ENCODE measurements around the gene TOX2.

Gene TOX2

DNA sequence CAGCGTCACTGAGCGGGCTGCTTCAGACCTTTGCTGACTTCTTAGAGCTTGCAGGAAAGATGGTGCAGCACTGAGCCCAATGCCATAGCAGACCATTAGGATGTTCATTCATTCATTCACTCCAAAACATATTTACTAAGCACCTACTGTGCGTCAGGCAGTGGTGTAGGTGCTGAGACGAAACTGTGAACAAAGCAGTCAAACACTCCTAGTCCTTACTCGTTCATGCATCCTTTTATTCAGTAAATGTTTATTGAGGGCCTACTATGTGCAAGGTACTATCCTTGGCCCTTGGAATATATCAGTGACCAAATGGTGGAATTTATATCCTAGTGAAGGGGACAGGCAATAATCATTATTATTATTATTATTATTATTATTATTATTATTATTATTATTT lies 76.6 kb downstream of the TOX2 start:
- peaks cover 12% of the 10 kb centered on the region for H3K4me1 Mint-ChIP-seq (ENCODE audit: low read depth)
- no peak overlapping the region for H3K4me3 Mint-ChIP-seq
- H3K27me3 Mint-ChIP-seq (ENCODE audit: low read depth), result peaks cover 15% of the 10 kb centered on the region
- peaks cover 3% of the 10 kb centered on the region for H3K9me3 Mint-ChIP-seq
- DNase-seq (ENCODE audit: low spot score), result no peak
- no peak overlapping the region for H3K27ac Mint-ChIP-seq
- H3K36me3 Mint-ChIP-seq (ENCODE audit: low read depth), result no peaks in the 10 kb centered on the region

DNA sequence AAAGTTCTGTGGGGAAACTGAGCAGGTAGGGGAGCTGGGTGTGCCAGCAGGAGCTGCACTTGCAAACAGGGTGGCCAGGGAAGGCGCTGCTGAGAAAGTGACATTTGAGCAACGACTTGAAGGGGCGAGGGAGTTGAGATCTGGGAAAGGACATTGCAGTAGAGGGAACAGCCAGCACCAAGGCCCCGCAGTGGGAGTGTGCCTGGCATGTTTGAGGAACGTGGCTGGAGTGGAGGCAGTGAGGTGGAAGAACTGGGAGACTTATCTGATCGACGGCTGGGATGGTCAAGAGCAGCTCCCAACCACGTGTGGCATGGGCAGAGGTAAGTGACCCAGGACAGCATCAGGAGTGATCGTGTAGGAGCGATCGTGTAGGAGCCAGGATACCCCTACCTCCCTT lies 77.3 kb downstream of the TOX2 start:
- no peak for DNase-seq (ENCODE audit: low spot score)
- H3K27me3 Mint-ChIP-seq (ENCODE audit: low read depth), result peaks cover 20% of the 10 kb centered on the region
- peaks cover 16% of the 10 kb centered on the region for H3K4me1 Mint-ChIP-seq (ENCODE audit: low read depth)
- peaks cover 3% of the 10 kb centered on the region for H3K9me3 Mint-ChIP-seq
- no peak overlapping the region for H3K4me3 Mint-ChIP-seq
- H3K27ac Mint-ChIP-seq, result no peak overlapping the region
- no peaks in the 10 kb centered on the region for H3K36me3 Mint-ChIP-seq (ENCODE audit: low read depth)

- H3K4me3 Mint-ChIP-seq, result no peak overlapping the region
- peaks cover 11% of the 10 kb centered on the region for H3K4me1 Mint-ChIP-seq (ENCODE audit: low read depth)
- no peak overlapping the region for H3K27ac Mint-ChIP-seq
- peaks cover 7% of the 10 kb centered on the region for H3K9me3 Mint-ChIP-seq
- no peaks in the 10 kb centered on the region for H3K36me3 Mint-ChIP-seq (ENCODE audit: low read depth)
- DNase-seq (ENCODE audit: low spot score), result no peak
- peaks cover 26% of the 10 kb centered on the region for H3K27me3 Mint-ChIP-seq (ENCODE audit: low read depth)
Observed at GRCh38 chr20:43992885-43993284, 78.2 kb downstream of the TOX2 start.

GRCh38 chr20:43993560-43993959 lies 78.9 kb downstream of the TOX2 start:
- H3K9me3 Mint-ChIP-seq, result peaks cover 8% of the 10 kb centered on the region
- H3K36me3 Mint-ChIP-seq (ENCODE audit: low read depth), result no peaks in the 10 kb centered on the region
- no peak overlapping the region for H3K4me3 Mint-ChIP-seq
- H3K27ac Mint-ChIP-seq, result no peak overlapping the region
- H3K4me1 Mint-ChIP-seq (ENCODE audit: low read depth), result peaks cover 6% of the 10 kb centered on the region
- DNase-seq (ENCODE audit: low spot score), result no peak
- peaks cover 25% of the 10 kb centered on the region for H3K27me3 Mint-ChIP-seq (ENCODE audit: low read depth)

DNA sequence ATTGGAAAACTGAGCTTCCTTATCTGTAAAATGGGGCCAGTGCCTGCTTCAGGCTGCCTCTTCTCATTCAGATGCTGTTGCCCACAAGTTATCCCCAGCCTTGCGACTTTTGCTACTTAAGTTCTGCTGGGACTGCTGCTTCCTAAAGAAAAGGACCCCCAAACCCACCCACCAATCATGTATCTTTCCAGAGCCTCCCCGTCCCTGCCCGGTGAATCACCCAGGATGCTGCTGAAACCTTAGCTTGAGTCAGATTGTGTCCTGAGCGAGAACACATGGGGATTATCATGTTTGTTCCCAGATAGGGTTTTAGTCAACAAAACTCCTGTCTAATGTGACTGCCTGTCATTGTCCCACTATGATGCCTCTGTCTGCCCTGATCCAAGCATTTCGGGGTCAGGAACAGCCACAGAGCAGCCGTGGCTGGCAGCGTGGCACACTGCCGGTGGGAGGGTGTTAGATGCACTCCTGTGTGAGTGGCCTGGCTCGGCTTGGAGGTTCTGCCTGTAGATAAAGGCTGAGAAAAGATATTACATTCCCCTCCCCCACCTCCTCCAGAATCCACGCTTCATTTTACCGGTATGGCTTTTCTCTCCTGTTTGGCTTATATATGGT lies 79.9 kb downstream of the TOX2 start:
- no peak overlapping the region for H3K4me3 Mint-ChIP-seq
- peaks cover 5% of the 10 kb centered on the region for H3K9me3 Mint-ChIP-seq
- no peaks in the 10 kb centered on the region for H3K36me3 Mint-ChIP-seq (ENCODE audit: low read depth)
- no peak for DNase-seq (ENCODE audit: low spot score)
- H3K4me1 Mint-ChIP-seq (ENCODE audit: low read depth), result peaks cover 5% of the 10 kb centered on the region
- H3K27me3 Mint-ChIP-seq (ENCODE audit: low read depth), result peaks cover 25% of the 10 kb centered on the region
- no peak overlapping the region for H3K27ac Mint-ChIP-seq

DNA sequence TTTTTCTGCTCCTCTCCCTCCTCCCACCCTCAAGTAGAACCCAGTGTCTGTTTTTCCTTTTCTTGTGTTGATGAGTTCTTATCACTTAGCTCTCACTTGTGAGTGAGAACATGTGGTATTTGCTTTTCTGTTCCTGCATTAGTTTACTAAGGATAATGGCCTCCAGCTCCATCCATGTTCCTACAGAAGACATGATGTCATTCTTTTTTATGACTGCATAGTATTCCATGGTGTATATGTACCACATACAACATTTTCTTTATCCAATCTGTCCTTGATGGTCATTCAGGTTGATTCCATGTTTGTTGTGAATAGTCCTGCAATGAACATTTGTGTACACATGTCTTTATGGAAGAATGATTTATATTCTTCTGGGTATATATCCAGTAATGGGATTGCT lies 81.0 kb downstream of the TOX2 start:
- Mint-ChIP-seq H3K4me3 (no peak overlapping the region), H3K27ac (no peak overlapping the region), H3K36me3 (ENCODE audit: low read depth) (no peaks in the 10 kb centered on the region), H3K4me1 (ENCODE audit: low read depth) (peaks cover 5% of the 10 kb centered on the region), H3K9me3 (peaks cover 5% of the 10 kb centered on the region), H3K27me3 (ENCODE audit: low read depth) (peaks cover 34% of the 10 kb centered on the region)
- no peak for DNase-seq (ENCODE audit: low spot score)

DNA sequence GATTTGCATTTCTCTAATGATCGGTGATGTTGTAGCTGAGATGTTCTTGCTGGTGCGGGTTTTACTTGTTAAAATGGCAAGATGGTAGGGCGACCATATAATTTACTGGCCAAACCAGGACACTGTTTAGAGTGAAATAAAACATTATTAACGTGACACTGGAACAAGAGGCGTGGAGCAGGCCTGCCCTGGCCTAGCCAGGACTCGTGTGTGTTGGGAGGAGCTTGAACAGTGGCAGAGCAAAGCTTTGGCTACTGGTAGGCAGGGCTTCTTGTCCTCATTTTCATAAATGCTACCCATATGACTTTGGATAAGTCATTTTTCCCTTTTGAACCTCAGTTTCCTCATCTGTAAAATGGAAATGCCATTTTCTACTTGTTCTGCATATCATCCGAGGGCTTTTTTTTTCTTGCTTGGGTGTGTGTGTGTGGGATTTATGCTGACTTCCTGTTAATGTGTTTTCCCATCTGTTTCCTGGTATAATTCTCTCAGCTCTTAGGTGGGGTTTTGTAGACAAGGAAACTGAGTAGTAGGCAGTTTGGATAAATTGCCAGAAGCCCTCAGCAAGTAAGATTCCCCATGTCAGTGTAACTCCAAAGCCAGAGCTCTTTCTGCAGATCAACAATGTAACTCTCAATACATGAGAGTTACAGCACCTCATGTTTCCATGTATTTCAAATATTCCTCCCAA lies 81.7 kb downstream of the TOX2 start:
- Mint-ChIP-seq H3K4me3 (no peak overlapping the region), H3K36me3 (ENCODE audit: low read depth) (no peaks in the 10 kb centered on the region), H3K27me3 (ENCODE audit: low read depth) (peaks cover 36% of the 10 kb centered on the region), H3K9me3 (peaks cover 5% of the 10 kb centered on the region), H3K27ac (no peak overlapping the region), H3K4me1 (ENCODE audit: low read depth) (peaks cover 7% of the 10 kb centered on the region)
- no peak for DNase-seq (ENCODE audit: low spot score)

DNA sequence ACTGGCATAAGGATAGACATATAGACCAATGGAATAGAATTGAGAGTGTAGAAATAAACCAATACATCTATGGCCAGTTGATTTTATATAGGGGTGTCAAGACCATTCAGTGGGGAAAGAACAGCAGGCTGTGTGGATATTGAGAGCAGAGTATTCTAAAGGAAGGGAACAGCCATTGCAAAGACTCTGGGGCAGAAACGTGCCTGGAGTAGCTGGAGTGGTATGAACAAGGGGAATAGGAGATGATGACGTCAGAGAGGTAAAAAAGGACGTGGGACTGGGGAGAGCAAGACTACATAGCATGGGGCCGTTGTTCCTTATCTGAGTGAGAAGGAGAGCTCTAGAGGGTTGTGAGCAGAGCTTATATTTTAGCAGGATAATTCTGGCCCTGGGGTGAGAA lies 85.2 kb downstream of the TOX2 start:
- peaks cover 61% of the 10 kb centered on the region for H3K27me3 Mint-ChIP-seq (ENCODE audit: low read depth)
- H3K9me3 Mint-ChIP-seq, result peaks cover 5% of the 10 kb centered on the region
- H3K4me3 Mint-ChIP-seq, result no peak overlapping the region
- no peak overlapping the region for H3K27ac Mint-ChIP-seq
- no peak for DNase-seq (ENCODE audit: low spot score)
- no peaks in the 10 kb centered on the region for H3K36me3 Mint-ChIP-seq (ENCODE audit: low read depth)
- H3K4me1 Mint-ChIP-seq (ENCODE audit: low read depth), result peaks cover 23% of the 10 kb centered on the region

DNA sequence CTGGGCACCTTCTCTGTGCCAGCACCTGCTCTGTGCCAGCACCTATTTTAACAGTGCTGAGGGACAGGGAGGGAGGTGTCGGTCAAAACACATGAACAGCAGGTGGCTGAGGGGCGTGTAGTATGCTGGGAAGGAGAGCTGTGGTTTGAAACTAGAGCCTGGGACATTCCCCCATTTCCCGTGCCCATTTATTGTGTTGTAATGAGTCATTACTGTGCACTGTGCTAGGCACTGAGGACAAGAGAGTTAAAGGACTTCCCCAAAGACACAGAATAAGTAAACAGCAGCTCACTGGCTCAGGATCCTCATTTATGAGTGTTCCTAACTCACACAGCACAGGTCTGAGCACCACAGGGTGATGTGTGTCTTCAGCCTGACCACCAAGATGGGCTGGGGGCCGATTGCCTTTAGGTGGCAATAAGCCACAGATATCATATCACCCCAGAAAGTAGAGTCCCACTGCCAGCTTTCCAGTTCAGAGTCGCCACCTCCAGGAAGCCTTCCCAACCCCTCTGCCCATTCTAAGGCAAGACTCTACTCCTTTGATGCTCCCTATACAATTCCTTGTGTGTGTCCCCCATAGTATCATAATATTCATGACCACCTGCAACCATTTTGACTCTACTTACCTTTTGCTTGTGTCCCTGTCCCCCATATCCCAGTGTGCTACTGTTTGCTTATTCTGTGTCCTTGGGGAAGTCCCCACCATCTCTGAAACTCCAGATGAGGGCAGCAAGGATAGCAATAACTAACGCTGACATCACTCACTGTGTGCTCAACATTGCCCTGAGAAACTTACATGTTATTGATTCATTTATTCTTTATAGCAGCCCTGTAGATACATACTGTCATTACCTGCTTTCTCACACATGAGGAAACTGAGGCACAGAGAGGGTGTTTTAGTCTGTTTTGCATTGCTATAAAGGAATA lies 87.3 kb downstream of the TOX2 start:
- Mint-ChIP-seq H3K36me3 (ENCODE audit: low read depth) (no peaks in the 10 kb centered on the region), H3K27me3 (ENCODE audit: low read depth) (peaks cover 65% of the 10 kb centered on the region), H3K27ac (no peak overlapping the region), H3K4me1 (ENCODE audit: low read depth) (peaks cover 26% of the 10 kb centered on the region), H3K9me3 (peaks cover 5% of the 10 kb centered on the region), H3K4me3 (no peak overlapping the region)
- DNase-seq (ENCODE audit: low spot score), result no peak

DNA sequence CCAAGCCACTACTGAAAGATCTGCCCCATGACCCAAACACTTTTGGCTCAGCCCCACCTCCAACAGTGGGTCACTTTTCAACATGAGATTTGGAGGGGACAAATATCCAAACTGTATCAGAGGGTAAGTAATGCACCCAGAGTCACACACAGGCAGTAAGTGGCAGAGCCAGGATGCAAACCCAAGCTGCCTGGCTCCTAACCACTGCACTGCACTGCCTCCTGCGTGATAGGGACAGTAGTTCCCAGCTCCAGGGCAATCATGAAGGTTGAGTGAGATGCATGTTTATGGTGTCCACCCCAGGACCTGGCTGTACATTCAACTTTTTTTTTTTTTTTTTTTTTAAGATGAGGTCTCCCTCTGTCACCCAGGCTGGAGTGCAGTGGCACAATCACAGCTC lies 88.2 kb downstream of the TOX2 start:
- no peaks in the 10 kb centered on the region for H3K36me3 Mint-ChIP-seq (ENCODE audit: low read depth)
- DNase-seq (ENCODE audit: low spot score), result no peak
- H3K4me1 Mint-ChIP-seq (ENCODE audit: low read depth), result peaks cover 24% of the 10 kb centered on the region
- H3K4me3 Mint-ChIP-seq, result no peak overlapping the region
- no peak overlapping the region for H3K27ac Mint-ChIP-seq
- H3K9me3 Mint-ChIP-seq, result peaks cover 1% of the 10 kb centered on the region
- peaks cover 64% of the 10 kb centered on the region for H3K27me3 Mint-ChIP-seq (ENCODE audit: low read depth)

GRCh38 chr20:44003609-44004008 lies 89.0 kb downstream of the TOX2 start:
- Mint-ChIP-seq H3K27ac (no peak overlapping the region), H3K27me3 (ENCODE audit: low read depth) (peaks cover 65% of the 10 kb centered on the region), H3K4me1 (ENCODE audit: low read depth) (peaks cover 24% of the 10 kb centered on the region), H3K36me3 (ENCODE audit: low read depth) (no peaks in the 10 kb centered on the region), H3K9me3 (no peaks in the 10 kb centered on the region), H3K4me3 (no peak overlapping the region)
- no peak for DNase-seq (ENCODE audit: low spot score)

DNA sequence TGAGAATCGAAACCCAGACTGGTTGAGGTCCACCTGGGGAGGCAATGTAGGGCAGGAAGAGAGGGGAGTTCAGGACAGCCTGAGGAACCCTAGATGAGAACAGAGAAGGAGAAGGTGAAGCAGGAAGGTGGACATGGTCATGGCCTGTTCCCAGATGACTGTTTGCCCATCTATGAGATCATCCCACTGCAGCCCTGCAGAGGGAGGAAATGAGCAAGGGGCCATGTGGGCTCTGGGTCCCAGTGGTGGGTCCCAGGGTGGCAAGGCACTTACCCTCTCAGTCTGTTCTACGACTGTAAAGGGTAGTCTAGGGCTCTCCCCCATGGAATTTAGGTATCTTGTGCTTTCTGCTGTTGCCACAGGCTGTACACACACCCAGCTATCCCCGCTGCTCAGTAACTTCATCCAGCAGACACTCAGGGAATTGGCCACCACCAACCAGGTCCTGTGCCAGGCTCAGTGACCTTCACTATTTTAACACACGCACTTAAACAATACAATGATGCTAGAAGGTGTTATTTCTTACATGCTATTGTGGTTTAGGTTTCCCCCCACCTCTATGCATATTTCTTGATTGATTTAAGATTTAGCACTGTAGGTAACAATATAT lies 89.8 kb downstream of the TOX2 start:
- no peak overlapping the region for H3K27ac Mint-ChIP-seq
- no peak for DNase-seq (ENCODE audit: low spot score)
- H3K4me3 Mint-ChIP-seq, result no peak overlapping the region
- H3K4me1 Mint-ChIP-seq (ENCODE audit: low read depth), result peaks cover 24% of the 10 kb centered on the region
- H3K9me3 Mint-ChIP-seq, result no peaks in the 10 kb centered on the region
- no peaks in the 10 kb centered on the region for H3K36me3 Mint-ChIP-seq (ENCODE audit: low read depth)
- H3K27me3 Mint-ChIP-seq (ENCODE audit: low read depth), result peaks cover 65% of the 10 kb centered on the region

DNA sequence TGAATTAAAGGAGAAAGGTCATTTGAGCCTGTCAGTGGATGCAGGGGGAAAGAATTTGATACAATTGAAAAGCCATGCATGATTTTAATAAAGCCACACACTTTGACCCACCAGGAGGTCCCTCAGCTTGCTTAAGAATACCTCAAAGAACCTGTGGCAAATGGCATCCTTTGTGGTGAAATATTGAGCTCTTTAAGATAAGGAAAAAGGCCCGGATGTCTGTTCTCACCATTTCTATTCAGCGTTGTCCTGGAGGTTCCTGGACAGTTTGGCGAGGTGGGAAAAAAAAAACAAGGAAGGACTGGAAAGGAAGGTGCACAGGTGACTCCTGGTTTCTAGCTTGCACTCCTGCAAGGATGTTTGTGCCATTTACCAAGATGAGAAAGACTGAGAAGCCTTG lies 91.0 kb downstream of the TOX2 start:
- Mint-ChIP-seq H3K4me3 (no peak overlapping the region), H3K27me3 (ENCODE audit: low read depth) (peaks cover 60% of the 10 kb centered on the region), H3K27ac (no peak overlapping the region), H3K36me3 (ENCODE audit: low read depth) (no peaks in the 10 kb centered on the region), H3K9me3 (no peaks in the 10 kb centered on the region), H3K4me1 (ENCODE audit: low read depth) (peaks cover 27% of the 10 kb centered on the region)
- no peak for DNase-seq (ENCODE audit: low spot score)

DNA sequence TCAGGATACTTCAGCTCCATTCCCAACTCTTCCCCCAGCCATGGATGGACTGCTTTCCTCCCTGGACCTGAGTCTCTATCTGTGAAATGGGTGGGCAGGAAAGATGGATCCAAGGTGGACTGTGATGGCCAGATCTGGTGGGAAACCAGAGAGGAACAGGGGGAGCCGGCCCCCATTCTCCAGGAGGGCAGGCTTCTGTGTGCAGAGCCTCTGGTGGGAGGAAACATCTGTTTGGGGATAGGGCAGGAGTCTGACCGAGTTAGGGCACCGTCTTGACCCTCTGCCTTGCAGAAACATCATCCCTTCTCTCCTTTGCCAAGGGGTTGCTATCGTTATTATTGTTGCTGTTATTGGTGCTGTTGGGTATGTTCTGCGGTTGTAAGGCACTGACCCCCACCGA lies 91.5 kb downstream of the TOX2 start:
- no peaks in the 10 kb centered on the region for H3K36me3 Mint-ChIP-seq (ENCODE audit: low read depth)
- H3K27ac Mint-ChIP-seq, result no peak overlapping the region
- H3K27me3 Mint-ChIP-seq (ENCODE audit: low read depth), result peaks cover 62% of the 10 kb centered on the region
- no peaks in the 10 kb centered on the region for H3K9me3 Mint-ChIP-seq
- H3K4me3 Mint-ChIP-seq, result no peak overlapping the region
- peaks cover 30% of the 10 kb centered on the region for H3K4me1 Mint-ChIP-seq (ENCODE audit: low read depth)
- no peak for DNase-seq (ENCODE audit: low spot score)
